SK-N-SH treated with all-trans-retinoic acid at 6 μM for 48 hours (cell line): Measurements from ENCODE around the gene CRACR2B.

Source experiments
- ATAC-seq: fragments of 200-7000 bp; cut with Tn5 transposase; 3 replicates; pipeline ENCODE4 v1.9.1; 2020; ENCODE audit warnings: mild to moderate bottlenecking, moderate library complexity
- ARNTL ChIP-seq: fragments of 450-650 bp; formaldehyde crosslinking; IDR thresholded peaks from 2 replicates; pipeline ENCODE4 v1.5.0; 2020; ENCODE audit warnings: low read depth, mild to moderate bottlenecking, moderate library complexity, borderline replicate concordance
- BACH2 ChIP-seq: fragments of 250-450 bp; sonication (Bioruptor Pico); IDR thresholded peaks from 2 replicates; pipeline ENCODE4 v1.9.0; 2021; ENCODE audit warnings: mild to moderate bottlenecking, borderline replicate concordance
- CREB5 ChIP-seq: fragments of 250-450 bp; sonication (Bioruptor Pico); IDR thresholded peaks from 2 replicates; pipeline ENCODE4 v1.5.1; 2020; ENCODE audit warnings: low read depth, mild to moderate bottlenecking, moderate library complexity
- CSDC2 ChIP-seq: fragments of 250-450 bp; sonication (Bioruptor Pico); IDR thresholded peaks from 2 replicates; pipeline ENCODE4 v1.5.0; 2020; ENCODE audit warnings: mild to moderate bottlenecking, moderate library complexity
- CSRNP3 ChIP-seq: fragments of 250-450 bp; sonication (Bioruptor Pico); IDR thresholded peaks from 2 replicates; pipeline ENCODE4 v1.5.1; 2021; ENCODE audit warnings: mild to moderate bottlenecking, moderate library complexity
- ESRRG ChIP-seq: fragments of 250-450 bp; sonication (Bioruptor Pico); IDR thresholded peaks from 2 replicates; pipeline ENCODE4 v1.6.1; 2021; ENCODE audit warnings: mild to moderate bottlenecking
- GLIS3 ChIP-seq: fragments of 250-450 bp; sonication (Bioruptor Pico); IDR thresholded peaks from 2 replicates; pipeline ENCODE4 v1.5.0; 2020; ENCODE audit warnings: mild to moderate bottlenecking, moderate library complexity
- ISL1 ChIP-seq: fragments of 250-450 bp; sonication (Bioruptor Pico); IDR thresholded peaks from 2 replicates; pipeline ENCODE4 v2.1.2; 2022; ENCODE audit warnings: mild to moderate bottlenecking, moderate library complexity
- OSR1 ChIP-seq: fragments of 250-450 bp; sonication (Bioruptor Pico); IDR thresholded peaks from 2 replicates; pipeline ENCODE4 v1.8.0; 2022; ENCODE audit warnings: moderate library complexity, mild to moderate bottlenecking, inconsistent platforms
- PATZ1 ChIP-seq: fragments of 250-450 bp; sonication (Bioruptor Pico); IDR thresholded peaks from 2 replicates; pipeline ENCODE4 v1.8.0; 2020; ENCODE audit warnings: mild to moderate bottlenecking, moderate library complexity, borderline replicate concordance
- POU6F1 ChIP-seq: fragments of 250-450 bp; sonication (Bioruptor Pico); IDR thresholded peaks from 2 replicates; pipeline ENCODE4 v1.8.0; 2021; ENCODE audit warnings: low read depth, mild to moderate bottlenecking, moderate library complexity, borderline replicate concordance
- PPARA ChIP-seq: fragments of 250-450 bp; sonication (Bioruptor Pico); IDR thresholded peaks from 2 replicates; pipeline ENCODE4 v1.5.0; 2020; ENCODE audit warnings: mild to moderate bottlenecking, borderline replicate concordance
- RARB ChIP-seq: fragments of 250-450 bp; sonication (Bioruptor Pico); IDR thresholded peaks from 2 replicates; pipeline ENCODE4 v1.8.0; 2021; ENCODE audit warnings: mild to moderate bottlenecking, moderate library complexity
- SNAI2 ChIP-seq: fragments of 250-450 bp; sonication (Bioruptor Pico); IDR thresholded peaks from 2 replicates; pipeline ENCODE4 v1.5.0; 2020; ENCODE audit warnings: mild to moderate bottlenecking, moderate library complexity
- TCF4 ChIP-seq: fragments of 250-450 bp; sonication (Bioruptor Pico); IDR thresholded peaks from 2 replicates; pipeline ENCODE4 v1.8.0; 2021; ENCODE audit warnings: mild to moderate bottlenecking, moderate library complexity, borderline replicate concordance
- TSHZ2 ChIP-seq: fragments of 250-450 bp; sonication (Bioruptor Pico); IDR thresholded peaks from 2 replicates; pipeline ENCODE4 v1.5.0; 2020; ENCODE audit warnings: mild to moderate bottlenecking, moderate library complexity
- ZC3H10 ChIP-seq: fragments of 250-450 bp; sonication (Bioruptor Pico); IDR thresholded peaks from 2 replicates; pipeline ENCODE4 v1.5.1; 2021; ENCODE audit warnings: mild to moderate bottlenecking, moderate library complexity
- ZFP30 ChIP-seq: fragments of 450-650 bp; formaldehyde crosslinking; IDR thresholded peaks from 2 replicates; pipeline ENCODE4 v1.5.0; 2022; ENCODE audit warnings: mild to moderate bottlenecking, moderate library complexity
- ZNF565 ChIP-seq: fragments of 450-650 bp; formaldehyde crosslinking; conservative IDR thresholded peaks from 2 replicates; pipeline ENCODE4 v1.5.0; 2020; ENCODE audit warnings: low read depth, mild to moderate bottlenecking, moderate library complexity
- ZNF8 ChIP-seq: fragments of 450-650 bp; formaldehyde crosslinking; IDR thresholded peaks from 2 replicates; pipeline ENCODE4 v1.5.0; 2020; ENCODE audit warnings: mild to moderate bottlenecking, moderate library complexity

Gene CRACR2B

GRCh38 chr11:813072-813455 lies 14.7 kb upstream of the CRACR2B start (continued):
- TF ChIP-seq CSRNP3 = no peak
- TF ChIP-seq ZC3H10 (CRISPR knock-in tag) = no peak

GRCh38 chr11:813456-814096 lies 14.1 kb upstream of the CRACR2B start:
- 0 out of 2 replicates have a peak, but pooled peaks have one; percentile 8 for TF ChIP-seq CREB5 (CRISPR knock-in tag)
- TF ChIP-seq SNAI2 (CRISPR knock-in tag) = no peak
- TF ChIP-seq OSR1 (CRISPR knock-in tag) = no peak
- no peak for ATAC-seq

- ATAC-seq = no peak
- TF ChIP-seq ZFP30 (CRISPR knock-in tag) (no peak), ZNF8 (CRISPR knock-in tag) (no peak), ISL1 (no peak), ZNF565 (CRISPR knock-in tag) (no peak), CSDC2 (CRISPR knock-in tag) (no peak), ESRRG (CRISPR knock-in tag) (no peak), POU6F1 (CRISPR knock-in tag) (no peak), CREB5 (CRISPR knock-in tag) (no peak), PPARA (no peak), GLIS3 (CRISPR knock-in tag) (no peak), SNAI2 (CRISPR knock-in tag) (no peak)
Observed at GRCh38 chr11:815675-816432, 11.9 kb upstream of the CRACR2B start.

GRCh38 chr11:816433-816779 lies 11.3 kb upstream of the CRACR2B start:
- no peak for ATAC-seq
- TF ChIP-seq ZNF565 (CRISPR knock-in tag) = no peak
- no peak for TF ChIP-seq CREB5 (CRISPR knock-in tag)
- no peak for TF ChIP-seq BACH2 (CRISPR knock-in tag)
- TF ChIP-seq PATZ1 (CRISPR knock-in tag) = no peak
- TF ChIP-seq TSHZ2 = no peak
- no peak for TF ChIP-seq TCF4 (CRISPR knock-in tag)
- no peak for TF ChIP-seq ARNTL
- TF ChIP-seq ZFP30 (CRISPR knock-in tag) = no peak
- no peak for TF ChIP-seq ISL1
- no peak for TF ChIP-seq OSR1 (CRISPR knock-in tag)
- TF ChIP-seq ESRRG (CRISPR knock-in tag) = no peak
- no peak for TF ChIP-seq SNAI2 (CRISPR knock-in tag)
- TF ChIP-seq RARB (CRISPR knock-in tag) = no peak
- no peak for TF ChIP-seq POU6F1 (CRISPR knock-in tag)
- no peak for TF ChIP-seq ZC3H10 (CRISPR knock-in tag)
- TF ChIP-seq ZNF8 (CRISPR knock-in tag) = no peak
- TF ChIP-seq, all 23 proteins: peak for 0
